ENCODE results near the gene EPB41L1.

DNA sequence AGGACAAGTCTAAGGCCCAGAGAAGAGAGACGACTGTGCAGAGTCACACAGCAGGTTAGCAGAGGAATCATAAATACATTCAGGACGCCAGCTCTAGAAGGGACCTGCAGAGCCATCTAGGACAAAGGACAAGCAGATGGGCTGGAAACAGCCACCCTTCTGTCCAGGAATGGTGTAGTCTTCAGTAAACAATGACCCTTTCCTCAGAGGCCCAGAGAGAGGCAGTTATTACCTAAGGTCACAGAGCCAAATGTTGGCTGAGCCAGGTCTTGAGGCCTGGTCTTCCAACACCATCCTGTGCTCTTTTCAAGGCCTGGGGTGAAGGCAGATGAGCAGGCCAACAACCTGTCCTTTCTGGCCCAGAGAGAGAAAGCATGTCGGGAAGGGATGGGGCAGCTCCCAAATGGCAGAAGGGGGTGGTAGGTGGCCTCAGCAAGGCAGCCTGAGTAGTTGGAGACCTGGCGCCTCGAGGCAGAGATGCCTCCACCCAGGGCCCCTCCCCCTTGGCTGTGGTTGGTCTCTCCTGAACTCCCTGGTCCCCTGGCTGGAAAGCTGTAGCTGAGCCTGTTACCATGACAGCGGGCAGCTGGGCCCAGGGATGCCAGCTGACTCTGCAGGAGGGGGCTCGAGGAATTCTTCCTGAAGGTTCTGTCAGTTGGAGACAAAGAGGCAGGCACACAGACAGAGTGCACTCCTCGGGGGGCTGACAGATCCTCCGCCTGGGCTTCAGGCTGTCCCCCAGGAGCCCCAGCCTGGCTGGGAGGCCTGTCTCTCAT lies 24.8 kb downstream of the EPB41L1 start:
- TF ChIP-seq CTCF (IDR thresholded peaks at IDR 0.05; ENCODE audit: low read depth, low read length) (no peak), EZH2phosphoT487 (IDR thresholded peaks at IDR 0.05; ENCODE audit: low read depth) (no peak)

Measured in OCI-LY3 (cell line).